Common myeloid progenitor, CD34-positive (primary cell): Measurements from ENCODE around the gene NDFIP2.

ENCODE experiments used
- CTCF ChIA-PET: fragments of 350-600 bp; sonication (Branson Sonifier 250); formaldehyde crosslinking; loops from one replicate; lab custom pipeline; 2021; ENCODE audit warnings: antibody characterized with exemption; lab: Charles Lee
- POLR2A ChIA-PET: fragments of 350-600 bp; sonication (Branson Sonifier 250); formaldehyde crosslinking; loops from one replicate; lab custom pipeline; 2021; ENCODE audit warnings: antibody characterized with exemption; lab: Charles Lee
- DNase-seq, 3 donors: peaks; one replicate each; pipeline versions ENCODE4 v3.0.0 to v3.0.0-alpha.2; 2013
- H3K27ac ChIP-seq, 2 experiments: 1 replicate in 1 of 2; 2 replicates in 1 of 2; pipeline ENCODE4 v1.7.0; 2013; ENCODE audit warnings: inconsistent platforms in 2 of 2, low read length in 2 of 2, mild to moderate bottlenecking in 2 of 2, low read depth in 1 of 2, moderate library complexity in 1 of 2; ENCODE audit not compliant: severe bottlenecking in 2 of 2, insufficient read depth in 1 of 2, poor library complexity in 1 of 2
- H3K27me3 ChIP-seq, 5 experiments: replicated peaks in 2 of 5; 1 replicate in 3 of 5; 2 replicates in 2 of 5; pipeline versions ENCODE4 v1.6.1 to v1.7.0; 2013; ENCODE audit warnings: low read length in 4 of 5, mild to moderate bottlenecking in 2 of 5, moderate library complexity in 2 of 5, inconsistent platforms in 1 of 5; ENCODE audit not compliant: insufficient read depth in 5 of 5, control insufficient read depth in 4 of 5
- H3K36me3 ChIP-seq, 4 experiments: 1 replicate in 2 of 4; 2 replicates in 2 of 4; pipeline versions ENCODE4 v1.6.1 to v1.7.0; 2013; ENCODE audit warnings: low read length in 3 of 4, control low read depth in 1 of 4, mild to moderate bottlenecking in 1 of 4; ENCODE audit not compliant: control insufficient read depth in 4 of 4, insufficient read depth in 4 of 4
- H3K4me1 ChIP-seq, 4 experiments: 1 replicate in 3 of 4; 2 replicates in 1 of 4; pipeline versions ENCODE4 v1.6.1 to v1.7.1; 2013; ENCODE audit warnings: low read length in 3 of 4, mild to moderate bottlenecking in 3 of 4, control low read depth in 1 of 4, inconsistent platforms in 1 of 4, moderate library complexity in 1 of 4; ENCODE audit not compliant: control insufficient read depth in 4 of 4, insufficient read depth in 4 of 4; ENCODE audit errors: control extremely low read depth in 1 of 4
- H3K4me3 ChIP-seq, 7 experiments: 1 replicate in 4 of 7; 2 replicates in 3 of 7; pipeline versions ENCODE4 v1.5.1 to v1.7.0; 2013; ENCODE audit warnings: mild to moderate bottlenecking in 7 of 7, low read length in 6 of 7, moderate library complexity in 6 of 7, inconsistent platforms in 2 of 7, low read depth in 2 of 7, control low read depth in 1 of 7; ENCODE audit not compliant: insufficient read depth in 4 of 7, control insufficient read depth in 1 of 7; ENCODE audit errors: extremely low read depth in 1 of 7
- H3K9me3 ChIP-seq, 5 experiments: 1 replicate in 4 of 5; 2 replicates in 1 of 5; pipeline versions ENCODE4 v1.6.1 to v1.7.1; 2013; ENCODE audit warnings: low read length in 4 of 5, mild to moderate bottlenecking in 2 of 5, inconsistent platforms in 1 of 5, low read depth in 1 of 5, moderate library complexity in 1 of 5; ENCODE audit not compliant: control insufficient read depth in 4 of 5, insufficient read depth in 2 of 5; ENCODE audit errors: control extremely low read depth in 1 of 5
- WGBS: methylation state at CpG from one replicate; pipeline ENCODE4 v1.1.5; 2013; ENCODE audit not compliant: insufficient coverage; 5-methylcytosine and 5-hydroxymethylcytosine counted together

NDFIP2 gene

GRCh38 chr13:79457948-79458347 lies 23.0 kb upstream of the NDFIP2 start:
- POLR2A ChIA-PET, result no interaction called here
- H3K27ac ChIP-seq, result no peak overlapping the region

GRCh38 chr13:79458436-79458835 lies 22.5 kb upstream of the NDFIP2 start:
- DNase-seq, result no peak
- Histone ChIP-seq H3K4me3 (no peak overlapping the region), H3K36me3 (no peaks in the 10 kb centered on the region), H3K4me1 (no peaks in the 10 kb centered on the region), H3K9me3 (no peaks in the 10 kb centered on the region), H3K27me3 (peaks cover 0 to 7% (median 0%) of the 10 kb centered on the region in 5 experiments), H3K27ac (no peak overlapping the region)
- ChIA-PET POLR2A (no interaction called here), CTCF (interaction anchor here (0.5 to 2.5 kb wide), 3 partner anchors 15 to 43 kb away, joined by 3 to 10 read pairs (median 3); no protein-coding TSS in a partner anchor)
- WGBS, result 100% methylated on average over 1 of the region's 2 CpGs

More at GRCh38 chr13:79457948-79458347, 23.0 kb upstream of the NDFIP2 start:
- Histone ChIP-seq H3K4me1 (no peaks in the 10 kb centered on the region), H3K36me3 (no peaks in the 10 kb centered on the region), H3K27me3 (peaks cover 0 to 7% (median 0%) of the 10 kb centered on the region in 5 experiments), H3K4me3 (no peak overlapping the region), H3K9me3 (no peaks in the 10 kb centered on the region)
- DNase-seq, result no peak
- CTCF ChIA-PET, result interaction anchor here (0.5 to 0.9 kb wide), 2 partner anchors 16 to 43 kb away, joined by 3 read pairs; no protein-coding TSS in a partner anchor
- no CpG with 5 or more reads among the region's 2 CpGs for WGBS

DNA sequence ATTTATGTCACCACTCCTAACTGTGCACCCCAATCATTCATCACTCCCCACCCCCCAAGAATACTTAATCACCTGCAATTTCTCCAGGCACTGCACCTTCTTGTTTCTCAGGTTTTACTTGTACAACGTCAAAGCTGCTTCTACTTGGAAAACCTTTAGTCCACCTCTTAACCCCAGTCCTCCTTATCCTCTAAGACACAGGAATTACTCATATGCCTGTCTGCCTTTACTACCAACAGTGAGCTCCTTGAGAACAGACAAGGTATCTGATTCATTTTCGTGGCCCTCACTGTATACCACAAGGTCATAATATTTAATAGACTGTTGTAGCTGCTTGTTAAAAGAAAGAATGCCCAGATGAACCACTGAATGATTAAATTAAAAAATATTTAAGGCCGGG lies 21.0 kb upstream of the NDFIP2 start:
- DNase-seq, result no peak
- Histone ChIP-seq H3K9me3 (no peaks in the 10 kb centered on the region), H3K36me3 (no peaks in the 10 kb centered on the region), H3K4me3 (no peak overlapping the region), H3K27ac (no peak overlapping the region), H3K4me1 (no peaks in the 10 kb centered on the region), H3K27me3 (peaks cover 0 to 4% (median 0%) of the 10 kb centered on the region in 5 experiments)
- 100% methylated on average over 2 of the region's 3 CpGs for WGBS
- POLR2A ChIA-PET, result no interaction called here
- CTCF ChIA-PET, result interaction anchor here (1.1 to 2.5 kb wide), 2 partner anchors 27 to 36 kb away, joined by 3 to 10 read pairs; no protein-coding TSS in a partner anchor

DNA sequence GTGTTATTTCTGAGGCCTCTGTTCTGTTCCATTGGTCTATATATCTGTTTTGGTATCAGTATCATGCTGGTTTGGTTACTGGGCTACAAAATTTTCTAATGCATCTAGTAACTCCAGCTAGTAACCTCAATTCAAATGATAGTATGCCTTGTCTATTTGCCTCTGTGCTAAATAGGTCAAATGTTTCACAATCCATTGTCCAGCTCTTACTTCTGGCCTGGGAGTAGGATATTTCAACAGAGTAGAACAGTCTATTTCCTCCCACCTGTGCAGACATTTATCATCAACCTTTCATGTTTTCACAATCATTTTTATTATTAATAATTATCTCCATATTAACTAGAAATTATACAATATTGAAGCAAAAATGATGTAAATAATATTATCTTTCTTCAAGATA lies 18.1 kb upstream of the NDFIP2 start:
- no peak overlapping the region for H3K4me3 ChIP-seq
- POLR2A ChIA-PET, result no interaction called here
- H3K4me1 ChIP-seq, result no peaks in the 10 kb centered on the region
- no peaks in the 10 kb centered on the region for H3K36me3 ChIP-seq
- H3K27ac ChIP-seq, result no peak overlapping the region
- CTCF ChIA-PET, result no interaction called here
- no peak for DNase-seq
- H3K9me3 ChIP-seq, result no peaks in the 10 kb centered on the region
- peaks cover 0 to 4% (median 0%) of the 10 kb centered on the region in 5 experiments for H3K27me3 ChIP-seq

DNA sequence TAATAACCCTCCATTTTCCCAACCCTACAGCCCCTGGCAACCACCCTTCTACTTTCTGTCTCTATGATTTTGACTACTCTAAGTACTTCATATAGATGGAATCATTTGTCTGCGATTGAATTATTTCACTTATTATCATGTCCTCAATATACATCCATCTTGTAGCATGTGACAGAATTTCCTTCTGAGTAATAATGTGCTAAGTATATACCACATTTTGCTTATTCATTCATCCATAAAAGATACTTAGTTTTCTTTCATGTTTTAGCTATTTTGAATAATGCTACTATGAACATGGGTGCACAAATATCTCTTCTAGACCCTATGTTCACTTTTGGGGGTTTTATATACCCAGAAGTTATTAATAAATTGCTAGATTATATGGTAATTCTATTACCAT lies 17.4 kb upstream of the NDFIP2 start:
- Histone ChIP-seq H3K27me3 (peaks cover 0 to 4% (median 0%) of the 10 kb centered on the region in 5 experiments), H3K4me3 (no peak overlapping the region), H3K4me1 (no peaks in the 10 kb centered on the region), H3K27ac (no peak overlapping the region), H3K36me3 (no peaks in the 10 kb centered on the region), H3K9me3 (no peaks in the 10 kb centered on the region)
- no peak for DNase-seq
- POLR2A ChIA-PET, result no interaction called here
- CTCF ChIA-PET, result interaction anchor here (0.9 kb wide), 1 partner anchor 77 kb away, joined by 3 read pairs; no protein-coding TSS in a partner anchor
- WGBS, result no CpG with 5 or more reads among the region's 1 CpG

- Histone ChIP-seq H3K27ac (no peak overlapping the region), H3K27me3 (peaks cover 0 to 3% (median 1%) of the 10 kb centered on the region in 5 experiments), H3K9me3 (no peaks in the 10 kb centered on the region), H3K4me1 (no peaks in the 10 kb centered on the region), H3K36me3 (no peaks in the 10 kb centered on the region), H3K4me3 (no peak overlapping the region)
- no peak for DNase-seq
- ChIA-PET POLR2A (no interaction called here), CTCF (no interaction called here)
- 100% methylated on average over 1 of the region's 2 CpGs for WGBS
Measured at GRCh38 chr13:79466872-79467271, 14.1 kb upstream of the NDFIP2 start.

DNA sequence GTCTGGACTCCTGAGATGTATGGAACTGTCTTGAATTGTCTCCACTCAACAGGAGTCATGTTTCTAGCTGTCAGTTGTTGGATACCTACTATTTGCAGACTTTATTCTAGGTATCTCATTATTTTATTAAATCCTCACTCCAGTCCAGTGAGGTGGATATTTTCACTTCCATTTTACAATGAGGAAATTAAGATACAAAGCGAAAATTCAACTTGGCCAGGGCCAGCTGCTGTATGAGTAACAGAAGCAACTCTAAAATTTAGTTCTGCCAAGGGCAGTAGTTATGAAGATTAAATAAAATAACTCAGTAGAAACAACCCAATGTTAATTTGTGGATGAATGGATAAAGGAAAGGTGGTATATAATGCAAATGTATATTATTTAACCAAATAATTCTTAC lies 12.6 kb upstream of the NDFIP2 start:
- no CpG with 5 or more reads among the region's 1 CpG for WGBS
- Histone ChIP-seq H3K27ac (no peak overlapping the region), H3K9me3 (no peaks in the 10 kb centered on the region), H3K4me1 (no peaks in the 10 kb centered on the region), H3K36me3 (no peaks in the 10 kb centered on the region), H3K4me3 (no peak overlapping the region), H3K27me3 (peaks cover 0 to 3% (median 1%) of the 10 kb centered on the region in 5 experiments)
- no peak for DNase-seq
- CTCF ChIA-PET, result interaction anchor here (0.6 kb wide), 1 partner anchor 24 kb away, joined by 3 read pairs; no protein-coding TSS in a partner anchor
- POLR2A ChIA-PET, result no interaction called here
